HG02759 (cell line): ENCODE data around the gene SNCA.

Source experiments
- ATAC-seq: cut with Tn5 transposase; IDR thresholded peaks from one replicate; pipeline ENCODE4 v1.9.1; 2021; ENCODE audit warnings: mild to moderate bottlenecking, moderate library complexity; ENCODE audit not compliant: unreplicated experiment

SNCA gene

GRCh38 chr4:89820010-89820409 lies 17.0 kb downstream of the SNCA start:
- ATAC-seq, result no peak

GRCh38 chr4:89814362-89814761 lies 22.6 kb downstream of the SNCA start:
- no peak for ATAC-seq

GRCh38 chr4:89813197-89813596 lies 23.8 kb downstream of the SNCA start:
- ATAC-seq, result no peak

DNA sequence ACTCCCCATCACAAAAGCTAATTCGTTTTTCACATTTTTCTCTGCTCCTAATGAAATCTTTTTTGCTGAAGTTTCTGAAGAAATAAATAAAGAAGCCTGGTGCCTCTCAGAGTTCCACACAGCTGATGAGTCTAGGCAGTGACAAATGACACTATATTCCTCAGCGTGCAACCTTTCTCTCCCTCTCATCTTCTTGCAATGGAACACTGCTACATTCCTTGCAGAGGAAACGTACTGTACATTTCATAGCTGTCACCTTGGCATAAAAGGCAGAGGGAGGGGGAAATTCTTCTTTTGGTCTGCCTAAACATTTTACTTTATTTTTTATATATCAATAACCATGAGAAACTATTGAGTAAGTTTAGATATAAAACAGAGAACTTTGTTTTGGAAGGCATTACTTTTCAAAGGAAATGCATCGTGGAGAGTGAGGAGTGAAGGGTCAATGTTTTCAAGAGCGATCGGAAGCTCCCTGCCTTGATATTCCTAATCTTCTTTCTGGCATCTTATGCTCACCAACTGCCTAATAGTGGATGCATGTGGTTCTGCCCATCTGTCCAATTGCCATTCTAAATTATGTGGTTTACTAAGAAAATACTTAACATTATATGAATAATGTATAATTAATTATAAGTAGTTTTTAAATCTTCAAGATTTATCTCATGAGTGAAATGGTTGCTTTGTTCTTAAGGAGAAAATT lies 29.4 kb downstream of the SNCA start:
- ATAC-seq, result no peak

- no peak for ATAC-seq
Observed at GRCh38 chr4:89805297-89805696, 31.7 kb downstream of the SNCA start.

DNA sequence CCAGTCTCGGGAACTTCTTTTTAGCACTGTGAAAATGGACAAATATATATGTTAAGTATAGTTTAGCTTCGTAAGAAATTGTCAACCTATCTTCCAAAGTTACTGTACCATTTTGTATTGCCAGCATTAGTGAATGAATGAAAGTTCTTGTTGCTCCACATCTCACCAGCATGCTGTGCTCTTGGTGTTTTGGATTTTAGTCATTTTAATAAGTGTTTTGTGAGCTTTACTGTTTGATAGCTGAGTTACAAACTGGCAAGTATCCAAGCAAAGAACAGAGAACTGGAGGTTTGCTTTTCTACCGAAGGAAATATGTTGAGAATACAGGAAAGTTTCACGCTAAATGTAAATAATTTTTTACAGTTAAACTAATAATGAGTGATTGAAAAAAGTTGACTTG lies 33.0 kb downstream of the SNCA start:
- ATAC-seq, result no peak

- no peak for ATAC-seq
Observed at GRCh38 chr4:89803036-89803435, 33.9 kb downstream of the SNCA start.

DNA sequence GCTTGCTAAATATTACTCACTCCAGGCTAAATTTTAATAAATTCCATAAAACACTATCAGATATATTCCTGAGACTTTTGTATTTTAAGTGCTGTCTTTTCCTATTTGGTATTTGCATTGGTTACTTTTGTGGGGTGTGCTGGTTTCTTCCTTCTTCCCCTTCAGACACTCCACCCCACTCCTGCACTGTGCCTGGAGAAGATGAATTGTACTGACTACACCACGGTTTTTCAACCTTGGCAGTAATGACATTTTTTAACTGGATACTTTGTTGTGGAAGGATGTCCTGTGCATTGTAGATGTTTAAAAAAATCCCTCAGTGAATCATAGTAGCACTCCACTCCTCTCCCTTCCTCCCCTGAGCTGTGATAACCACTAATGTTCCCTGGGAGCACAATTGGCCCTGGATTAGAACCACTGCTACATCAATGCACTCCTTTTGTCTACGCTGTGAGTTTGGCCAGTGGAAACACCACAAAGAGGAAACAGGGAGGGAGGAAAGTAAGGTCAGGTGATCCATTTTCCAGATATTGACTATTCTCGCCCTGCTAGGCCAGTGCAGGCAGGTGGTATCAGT lies 36.3 kb downstream of the SNCA start:
- ATAC-seq, result no peak

DNA sequence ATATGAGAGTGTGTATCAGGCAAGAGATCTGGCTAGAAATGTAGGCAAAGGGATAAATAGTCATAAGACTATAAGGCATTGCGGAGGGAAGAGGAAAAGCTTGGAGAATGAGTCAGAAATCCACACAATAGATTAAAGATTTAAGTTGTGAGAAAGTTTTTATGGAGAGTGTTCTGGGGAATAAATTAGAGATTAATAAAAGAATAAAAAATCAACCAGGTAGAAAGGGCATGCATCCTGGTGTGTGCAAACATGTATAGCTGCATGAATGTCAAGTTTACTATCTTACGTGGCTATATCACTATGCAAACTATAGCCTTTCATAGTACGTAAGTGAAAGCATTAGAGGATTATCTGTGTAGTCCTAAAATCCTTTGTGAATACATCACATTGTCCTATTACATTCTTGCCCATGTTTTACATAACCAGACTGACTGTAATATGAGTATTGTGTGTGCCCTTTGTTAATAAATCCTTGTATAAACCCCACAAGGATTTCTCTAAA lies 36.9 kb downstream of the SNCA start:
- no peak for ATAC-seq

DNA sequence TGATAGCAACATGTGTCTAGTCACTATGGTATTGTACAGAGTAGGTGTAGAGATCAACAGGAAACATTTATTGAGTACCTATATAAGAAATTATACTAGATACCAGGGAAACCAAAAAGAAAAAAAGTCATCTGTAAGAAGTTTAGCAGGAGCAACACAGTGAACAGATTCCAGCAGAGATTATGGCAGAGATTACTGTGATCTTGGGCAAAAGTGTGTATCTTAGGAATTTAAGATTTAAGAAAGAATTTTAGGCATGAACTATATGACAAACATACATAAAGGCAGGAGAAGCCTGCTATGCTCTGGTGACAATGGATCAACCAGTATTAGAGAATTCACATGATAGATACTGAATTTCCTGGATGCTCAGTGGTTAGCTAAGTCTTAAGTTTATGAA lies 37.9 kb downstream of the SNCA start:
- no peak for ATAC-seq

- ATAC-seq, result no peak
Observed at GRCh38 chr4:89797117-89797516, 39.8 kb downstream of the SNCA start.

- ATAC-seq, result no peak
Observed at GRCh38 chr4:89788206-89789072, 48.5 kb downstream of the SNCA start.

GRCh38 chr4:89784686-89785231 lies 52.2 kb downstream of the SNCA start:
- no peak for ATAC-seq

- no peak for ATAC-seq
Observed at GRCh38 chr4:89781321-89781720, 55.6 kb downstream of the SNCA start.

- no peak for ATAC-seq
Observed at GRCh38 chr4:89773805-89774204, 63.2 kb downstream of the SNCA start.

GRCh38 chr4:89769856-89770255 lies 67.1 kb downstream of the SNCA start:
- no peak for ATAC-seq

DNA sequence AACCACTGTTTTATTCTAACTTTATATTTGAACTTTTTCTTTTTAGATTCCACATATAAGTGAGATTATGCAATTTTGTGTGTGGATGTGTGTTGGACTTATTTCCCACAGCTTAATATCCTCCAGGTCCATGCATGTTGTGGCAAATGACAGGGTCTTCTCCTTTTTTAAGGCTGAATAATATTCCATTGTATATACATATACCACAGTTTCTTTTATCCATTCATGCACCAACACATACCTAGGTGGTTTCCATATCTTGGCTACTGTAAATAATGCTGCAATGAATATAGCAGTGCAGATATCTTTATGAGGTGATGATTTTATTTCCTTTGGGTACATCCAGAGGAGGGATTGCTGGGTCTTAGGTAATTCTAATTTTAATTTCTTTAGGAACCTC lies 69.0 kb downstream of the SNCA start:
- no peak for ATAC-seq

DNA sequence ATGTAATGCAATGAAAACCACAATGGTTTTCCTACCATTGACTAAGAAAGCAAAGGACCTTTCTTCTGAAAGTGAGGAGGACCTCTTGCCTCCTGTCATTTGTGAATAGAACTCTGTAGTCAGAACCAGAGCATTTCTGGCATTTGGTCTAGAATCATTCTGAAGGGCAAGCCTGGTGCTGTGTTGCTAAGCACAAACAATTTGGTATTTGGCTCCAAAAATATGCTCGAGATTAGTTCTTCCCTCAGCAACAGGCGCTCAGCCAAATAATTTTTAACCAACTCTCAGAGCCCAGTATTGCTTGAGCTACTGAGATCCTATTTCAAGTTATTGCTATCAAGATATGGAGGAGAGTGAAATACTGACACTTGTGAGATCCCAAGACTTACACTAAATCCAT lies 71.0 kb downstream of the SNCA start:
- no peak for ATAC-seq

- no peak for ATAC-seq
Observed at GRCh38 chr4:89765528-89765927, 71.4 kb downstream of the SNCA start.

DNA sequence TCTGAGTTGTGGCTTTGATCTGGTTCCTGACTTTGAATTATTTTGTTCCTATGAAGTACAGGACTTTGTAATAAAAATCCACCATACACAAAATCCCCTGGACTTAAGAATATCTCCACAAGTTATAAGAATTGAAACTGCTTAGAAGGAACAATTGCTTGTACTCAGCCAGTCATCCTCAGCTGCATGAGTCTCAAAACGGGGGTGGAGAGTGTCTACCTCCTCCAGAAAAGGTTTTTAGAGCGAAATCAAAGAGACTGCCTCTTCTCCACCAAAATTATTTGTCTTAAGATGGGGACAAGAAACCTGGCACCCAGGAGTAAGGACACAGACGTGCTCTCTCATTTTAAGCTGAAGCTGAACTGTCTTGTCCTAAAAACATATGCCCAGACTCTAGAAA lies 74.7 kb downstream of the SNCA start:
- no peak for ATAC-seq

- ATAC-seq, result no peak
Observed at GRCh38 chr4:89759426-89759825, 77.5 kb downstream of the SNCA start.
